ENCODE measurements around the gene PRSS50. TPM values are rescaled to one million over a fixed set of nuclear protein-coding genes. Genes with fewer than 3 reads are reported as not detected.
A peak's percentile ranks its signal among the peaks of the same experiment; 100 is the strongest.
"Not testable (repeated sequence)": the region's sequence is repeated elsewhere in the genome, so short reads cannot be mapped to it uniquely, and the experiment has no call there.

PRSS50 gene
- total RNA-seq, 2 donors from 2014 or later, result 0.14 to 0.80 TPM

DNA sequence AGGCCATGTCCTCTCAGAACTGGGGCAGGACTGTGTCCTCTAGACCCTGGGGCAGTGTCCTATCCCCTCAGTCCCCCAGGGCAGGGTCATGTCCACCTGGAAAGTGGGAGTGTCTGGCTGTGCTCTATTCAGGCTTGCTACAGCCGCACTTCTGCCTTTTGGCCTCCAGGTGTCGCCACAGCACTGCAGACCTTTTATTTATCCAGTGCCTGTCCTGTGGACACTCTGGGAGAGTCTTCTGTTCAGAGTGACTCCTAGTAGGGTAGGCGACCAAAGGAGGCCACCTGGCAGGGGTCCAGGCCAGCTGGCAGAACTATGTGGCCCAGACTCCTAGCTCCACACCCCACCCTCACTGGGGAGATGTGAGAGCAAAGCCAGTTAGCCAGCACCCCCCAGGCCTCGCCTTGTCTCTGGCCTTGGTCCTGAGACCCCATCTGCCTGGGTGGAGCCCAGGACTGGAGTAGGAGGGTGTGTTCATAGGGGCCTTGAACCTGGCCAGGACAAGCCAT is 12.6 kb downstream of the PRSS50 start:
- Histone ChIP-seq H3K36me3 (no peaks in the 10 kb centered on the region), H3K27me3 (replicated peaks; ENCODE audit: insufficient read depth) (peaks cover 6% of the 10 kb centered on the region), H3K27ac (no peak overlapping the region), H3K4me1 (replicated peaks) (peaks cover 5% of the 10 kb centered on the region), H3K4me3 (no peak overlapping the region), H3K9me3 (no peaks in the 10 kb centered on the region)
- no peak for TF ChIP-seq POLR2A (IDR thresholded peaks at IDR 0.05)
- TF ChIP-seq POLR2AphosphoS5 (IDR thresholded peaks at IDR 0.05), result no peak
- TF ChIP-seq, protein P1, sequence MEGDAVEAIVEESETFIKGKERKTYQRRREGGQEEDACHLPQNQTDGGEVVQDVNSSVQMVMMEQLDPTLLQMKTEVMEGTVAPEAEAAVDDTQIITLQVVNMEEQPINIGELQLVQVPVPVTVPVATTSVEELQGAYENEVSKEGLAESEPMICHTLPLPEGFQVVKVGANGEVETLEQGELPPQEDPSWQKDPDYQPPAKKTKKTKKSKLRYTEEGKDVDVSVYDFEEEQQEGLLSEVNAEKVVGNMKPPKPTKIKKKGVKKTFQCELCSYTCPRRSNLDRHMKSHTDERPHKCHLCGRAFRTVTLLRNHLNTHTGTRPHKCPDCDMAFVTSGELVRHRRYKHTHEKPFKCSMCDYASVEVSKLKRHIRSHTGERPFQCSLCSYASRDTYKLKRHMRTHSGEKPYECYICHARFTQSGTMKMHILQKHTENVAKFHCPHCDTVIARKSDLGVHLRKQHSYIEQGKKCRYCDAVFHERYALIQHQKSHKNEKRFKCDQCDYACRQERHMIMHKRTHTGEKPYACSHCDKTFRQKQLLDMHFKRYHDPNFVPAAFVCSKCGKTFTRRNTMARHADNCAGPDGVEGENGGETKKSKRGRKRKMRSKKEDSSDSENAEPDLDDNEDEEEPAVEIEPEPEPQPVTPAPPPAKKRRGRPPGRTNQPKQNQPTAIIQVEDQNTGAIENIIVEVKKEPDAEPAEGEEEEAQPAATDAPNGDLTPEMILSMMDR (IDR thresholded peaks at IDR 0.05), result peak; percentile 90 to 98 (median 94)
- intact Hi-C loops (cut with DNase I), result loop anchor here (2.0 to 10.0 kb wide), 4 partner anchors 160 to 620 kb away; partner anchors contain the start of gene MYL3
- DNase-seq (ENCODE audit: low spot score), result peak; percentile 69
- 25% methylated on average over 4 of the region's 4 CpGs for WGBS

DNA sequence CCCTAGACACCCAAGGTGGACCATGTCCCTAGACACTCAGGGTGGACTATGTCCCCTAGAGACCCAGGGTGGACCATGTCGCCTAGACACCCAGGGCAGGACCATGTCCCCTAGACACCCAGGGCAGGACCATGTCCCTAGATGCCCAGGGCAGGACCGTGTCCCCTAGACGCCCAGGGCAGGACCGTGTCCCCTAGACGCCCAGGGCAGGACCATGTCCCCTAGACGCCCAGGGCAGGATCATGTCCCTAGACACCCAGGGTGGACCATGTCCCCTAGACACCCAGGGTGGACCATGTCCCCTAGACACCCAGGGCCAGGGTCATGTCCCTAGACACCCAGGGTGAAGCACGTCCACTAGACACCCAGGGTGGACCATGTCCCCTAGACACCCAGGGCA is 13.3 kb downstream of the PRSS50 start:
- not testable (repeated sequence) for H3K9me3 ChIP-seq; H3K4me1 ChIP-seq (replicated peaks); H3K4me3 ChIP-seq; H3K27ac ChIP-seq; H3K27me3 ChIP-seq (replicated peaks; ENCODE audit: insufficient read depth); H3K36me3 ChIP-seq; DNase-seq (ENCODE audit: low spot score)
- 76% methylated on average over 3 of the region's 7 CpGs for WGBS
- intact Hi-C loops (cut with DNase I), result loop anchor here (2.0 to 10.0 kb wide), 4 partner anchors 160 to 620 kb away; partner anchors contain the start of gene MYL3

DNA sequence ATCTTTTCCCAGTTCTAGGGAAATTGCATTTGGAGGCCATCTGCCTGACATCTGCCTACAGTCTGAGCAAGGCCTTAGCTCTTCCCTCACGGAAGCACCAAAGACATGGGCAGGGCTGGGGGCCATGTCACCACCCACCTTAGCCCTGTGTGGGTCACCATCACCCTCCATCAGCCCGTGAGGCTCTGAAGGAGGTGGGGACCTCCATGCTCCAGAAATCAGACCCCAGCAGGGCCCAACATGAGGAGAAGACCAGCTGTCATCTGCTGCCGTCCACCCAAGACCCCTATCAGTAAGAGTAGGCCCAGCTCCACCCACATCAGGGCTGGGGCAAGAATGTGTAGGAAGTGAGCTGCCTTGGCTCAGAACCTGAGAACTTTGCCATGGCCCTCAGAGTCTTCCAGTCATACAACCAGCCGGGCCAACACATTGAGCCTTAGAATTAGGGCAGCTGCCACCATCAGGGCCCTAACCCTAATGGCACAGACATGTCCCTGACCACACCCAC is 14.6 kb downstream of the PRSS50 start:
- Histone ChIP-seq H3K27me3 (replicated peaks; ENCODE audit: insufficient read depth) (peaks cover 6% of the 10 kb centered on the region), H3K36me3 (no peaks in the 10 kb centered on the region), H3K4me3 (no peak overlapping the region), H3K27ac (no peak overlapping the region), H3K9me3 (no peaks in the 10 kb centered on the region), H3K4me1 (replicated peaks) (peaks cover 5% of the 10 kb centered on the region)
- WGBS, result 100% methylated on average over 4 of the region's 4 CpGs
- no peak for DNase-seq (ENCODE audit: low spot score)
- intact Hi-C loops (cut with DNase I), result loop anchor here (10.0 kb wide), 3 partner anchors 162 to 622 kb away; partner anchors contain the start of gene MYL3
- no peak for TF ChIP-seq POLR2A (IDR thresholded peaks at IDR 0.05)
- TF ChIP-seq, protein P1 (IDR thresholded peaks at IDR 0.05), result no peak
- no peak for TF ChIP-seq POLR2AphosphoS5 (IDR thresholded peaks at IDR 0.05)

DNA sequence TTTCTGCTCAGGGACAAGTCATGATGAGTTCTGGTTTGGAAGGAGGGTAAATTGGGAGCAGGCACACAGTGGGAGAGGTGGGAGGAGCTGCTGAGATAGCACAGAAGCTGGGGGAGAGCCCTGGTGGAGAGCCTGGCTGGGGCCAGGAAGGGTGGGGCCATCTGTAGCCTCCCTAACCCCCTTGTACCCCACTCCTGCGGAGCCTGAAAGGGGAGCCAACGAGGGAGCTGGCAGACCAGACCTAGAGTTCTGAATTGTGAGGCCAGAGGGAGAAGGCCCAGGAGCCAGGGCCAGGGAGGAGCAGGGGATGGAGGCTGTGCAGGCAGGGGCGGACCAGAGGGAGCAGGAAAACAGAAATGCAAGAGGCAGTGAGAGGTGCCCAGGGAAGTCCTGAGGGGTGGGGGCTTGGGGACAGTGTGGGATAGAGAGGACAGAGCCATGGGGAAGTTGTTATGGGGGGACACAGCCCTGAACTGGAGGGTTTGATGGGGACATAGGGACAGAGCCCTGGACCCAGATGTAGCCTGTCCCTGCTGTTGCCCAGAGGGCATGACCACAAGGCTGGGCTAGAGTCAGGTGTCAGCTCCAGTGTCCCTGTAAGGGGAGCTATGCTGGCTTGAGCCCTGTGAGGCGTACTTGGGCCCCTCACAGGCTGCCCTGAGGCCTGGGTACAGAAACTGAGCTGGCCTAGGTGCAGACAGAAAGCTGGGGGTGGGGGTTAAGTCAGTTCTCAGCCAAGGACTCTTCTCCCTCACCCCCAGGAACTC is 15.2 kb downstream of the PRSS50 start:
- Histone ChIP-seq H3K27ac (no peak overlapping the region), H3K27me3 (replicated peaks; ENCODE audit: insufficient read depth) (peaks cover 6% of the 10 kb centered on the region), H3K4me1 (replicated peaks) (peaks cover 5% of the 10 kb centered on the region), H3K4me3 (no peak overlapping the region), H3K36me3 (no peaks in the 10 kb centered on the region), H3K9me3 (no peaks in the 10 kb centered on the region)
- TF ChIP-seq POLR2A (IDR thresholded peaks at IDR 0.05) (no peak), POLR2AphosphoS5 (IDR thresholded peaks at IDR 0.05) (no peak)
- TF ChIP-seq, protein P1 (IDR thresholded peaks at IDR 0.05), result no peak
- no peak for DNase-seq (ENCODE audit: low spot score)
- intact Hi-C loops (cut with DNase I), result loop anchor here (10.0 kb wide), 3 partner anchors 162 to 622 kb away; partner anchors contain the start of gene MYL3
- 94% methylated on average over 4 of the region's 4 CpGs for WGBS

DNA sequence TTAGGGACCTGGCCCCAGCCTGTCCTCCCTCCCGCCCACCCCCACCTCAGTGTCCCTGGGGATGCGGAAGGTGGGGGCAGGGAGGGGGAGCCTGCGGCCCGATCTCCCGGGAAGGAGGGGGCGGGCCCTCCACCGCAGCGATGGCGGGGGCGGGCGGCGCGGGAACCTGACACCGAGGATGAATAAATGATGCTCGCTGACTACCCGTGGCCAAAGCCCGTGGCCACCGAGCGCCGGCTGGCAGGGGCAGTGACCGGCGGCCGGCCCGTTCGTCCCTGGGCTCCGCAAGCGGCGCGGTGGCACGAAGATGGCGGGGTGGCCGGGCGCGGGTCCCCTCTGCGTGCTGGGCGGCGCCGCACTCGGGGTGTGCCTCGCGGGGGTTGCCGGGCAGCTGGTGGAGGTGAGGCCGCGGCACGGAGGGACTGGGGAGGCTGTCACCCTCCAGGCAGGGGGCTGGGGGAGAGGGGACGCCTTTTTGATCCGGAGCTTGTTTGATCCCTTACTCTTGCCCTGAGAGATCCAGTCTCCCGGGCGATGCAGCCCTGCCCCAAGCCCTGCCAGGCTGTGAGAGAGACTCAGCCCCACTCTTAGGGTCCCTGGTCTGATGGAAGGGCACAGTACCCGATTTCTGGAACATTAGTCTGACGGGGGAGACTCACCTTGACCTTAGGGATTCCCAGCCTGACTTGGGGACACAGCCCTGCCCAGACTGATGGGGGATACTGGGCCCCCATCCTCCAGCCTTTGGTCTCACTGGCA is 16.3 kb downstream of the PRSS50 start, which contains the start of gene TMIE:
Gene TMIE, plus strand, starts transcription at position 212 of the 759 bp plus-strand sequence. Its CDS starts 96 bp downstream, at position 308.
- no peak for DNase-seq (ENCODE audit: low spot score)
- Histone ChIP-seq H3K27ac (no peak within 1 kb of the TSS), H3K4me1 (replicated peaks) (peaks cover 5% of the 10 kb centered on the region), H3K9me3 (no peaks in the 10 kb centered on the region), H3K4me3 (peak within 1 kb of the TSS in 1 of 2 donors; percentile 18), H3K36me3 (no peaks in the 10 kb centered on the region), H3K27me3 (replicated peaks; ENCODE audit: insufficient read depth) (peaks cover 6% of the 10 kb centered on the region)
- TF ChIP-seq POLR2A (IDR thresholded peaks at IDR 0.05) (no peak), POLR2AphosphoS5 (IDR thresholded peaks at IDR 0.05) (no peak)
- TF ChIP-seq, protein P1 (IDR thresholded peaks at IDR 0.05), result no peak
- 10% methylated on average over 37 of the region's 51 CpGs for WGBS
- intact Hi-C loops (cut with DNase I), result loop anchor here (10.0 kb wide), 3 partner anchors 163 to 623 kb away; partner anchors contain the start of gene MYL3

All from prostate gland (tissue), 2 donors.